Measurements from ENCODE around the gene CCDC106. TPM values are rescaled to one million over a fixed set of nuclear protein-coding genes. Genes with fewer than 3 reads are reported as not detected.

Gene CCDC106
- total RNA-seq, 1 experiment from 2014 or later: 2.3 TPM

- no peak for DNase-seq (ENCODE audit: extremely low read depth, low read depth)
These were observed 45.4 kb downstream of the CCDC106 start for GRCh38 chr19:55693336-55693974.

DNA sequence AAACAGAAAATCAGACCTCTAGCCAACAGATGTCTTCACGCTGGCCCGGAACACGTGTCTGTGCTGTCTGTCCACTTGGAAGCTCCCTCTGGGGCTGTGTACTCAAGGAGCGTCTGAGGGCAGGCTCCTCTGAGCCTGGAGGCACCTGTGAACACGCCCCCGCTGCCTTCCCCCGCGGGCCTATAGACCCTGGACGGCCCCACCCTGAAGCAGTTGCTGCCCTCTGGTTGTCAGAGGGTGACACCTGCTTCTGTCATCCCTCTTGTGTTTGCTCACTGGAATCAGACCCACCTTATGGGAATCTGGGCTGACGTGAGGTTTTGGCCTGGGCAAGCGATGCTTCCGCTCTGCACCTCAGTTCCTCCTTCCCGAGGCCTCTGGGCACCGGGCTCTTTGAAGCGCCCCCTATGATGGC lies 46.2 kb downstream of the CCDC106 start:
- DNase-seq (ENCODE audit: extremely low read depth, low read depth): no peak

GRCh38 chr19:55694656-55695491 lies 46.9 kb downstream of the CCDC106 start:
- no peak for DNase-seq (ENCODE audit: extremely low read depth, low read depth)

GRCh38 chr19:55695511-55696290 lies 47.7 kb downstream of the CCDC106 start:
- DNase-seq (ENCODE audit: extremely low read depth, low read depth): no peak

DNA sequence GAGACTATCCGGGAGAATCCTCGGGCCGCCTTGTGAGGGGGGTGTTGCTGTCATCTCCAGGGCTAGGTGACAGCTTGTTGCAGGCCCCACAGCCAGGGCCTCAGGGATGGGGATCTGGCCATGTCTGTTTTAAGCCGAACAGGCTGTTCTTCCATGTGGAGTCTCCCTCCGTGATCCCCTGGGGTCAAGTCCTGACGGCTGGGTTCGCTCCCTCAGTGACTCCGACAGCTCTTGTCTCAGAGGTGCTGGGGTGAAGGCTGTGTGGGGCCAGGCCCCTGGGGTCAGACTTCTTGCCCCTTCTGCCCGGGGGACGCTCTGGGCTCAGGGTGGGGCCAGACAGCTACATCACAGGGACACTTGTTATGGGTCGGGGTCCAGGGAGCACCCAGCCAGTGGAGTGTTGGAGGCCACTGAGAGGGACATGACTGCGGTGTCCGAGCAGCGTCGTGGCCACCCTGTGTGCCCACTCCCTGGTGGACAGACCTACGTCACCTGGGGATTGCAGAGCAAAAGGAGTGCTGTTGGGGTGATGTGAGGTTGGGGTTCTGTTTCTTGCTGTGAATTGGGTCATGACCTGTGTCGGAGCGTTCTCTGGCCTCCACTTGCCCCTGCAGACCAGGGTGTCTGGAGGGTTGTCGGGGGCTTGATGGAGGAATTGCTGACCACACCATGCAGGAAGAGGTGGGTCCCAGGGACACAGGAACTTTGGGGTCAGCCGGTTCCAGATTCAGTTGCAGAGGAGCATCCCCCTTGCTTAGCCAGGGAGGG lies 48.5 kb downstream of the CCDC106 start:
- no peak for DNase-seq (ENCODE audit: extremely low read depth, low read depth)

DNA sequence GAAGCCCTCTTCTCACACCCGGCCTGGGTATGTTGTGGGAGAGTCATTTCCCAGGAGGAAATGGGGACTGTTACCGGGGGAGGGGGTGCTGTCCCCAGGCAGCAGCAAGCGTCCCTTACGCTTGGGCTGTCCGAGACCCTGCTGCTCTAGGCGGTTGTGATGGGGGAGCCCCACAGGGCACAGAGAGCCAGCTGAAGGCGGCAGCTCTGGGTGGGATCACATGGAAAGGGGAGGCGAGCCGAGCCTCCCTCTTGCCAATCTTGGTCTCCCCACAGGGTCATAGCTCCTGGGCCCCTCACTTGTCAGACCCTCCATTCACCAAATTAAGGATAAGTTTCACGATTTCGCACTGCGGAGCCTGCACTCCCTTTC lies 49.0 kb downstream of the CCDC106 start:
- DNase-seq (ENCODE audit: extremely low read depth, low read depth): no peak

- DNase-seq (ENCODE audit: extremely low read depth, low read depth): no peak
These were observed 49.7 kb downstream of the CCDC106 start for GRCh38 chr19:55697698-55698097.

- DNase-seq (ENCODE audit: extremely low read depth, low read depth): no peak
These were observed 50.2 kb downstream of the CCDC106 start for GRCh38 chr19:55698256-55698655.

DNA sequence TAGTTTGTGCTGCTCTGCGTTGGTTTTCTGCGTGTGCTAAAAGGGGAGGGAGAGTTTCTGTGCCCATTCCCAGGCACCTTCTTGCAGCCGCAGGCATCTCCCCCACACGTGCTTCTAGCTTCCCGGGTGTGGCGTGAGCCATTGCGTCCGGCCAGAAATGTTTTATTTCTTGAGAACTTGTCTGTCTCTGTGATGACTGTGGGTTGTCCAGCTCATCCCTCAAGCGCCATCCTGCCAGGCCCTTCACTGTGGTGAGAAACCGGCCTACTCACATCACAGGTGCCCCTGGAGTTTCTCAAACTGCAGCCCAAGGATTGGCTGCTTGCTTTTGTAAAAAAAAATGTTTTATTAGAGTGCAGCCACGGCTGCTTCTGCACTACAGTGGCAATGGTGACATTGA lies 51.2 kb downstream of the CCDC106 start:
- DNase-seq (ENCODE audit: extremely low read depth, low read depth): no peak

DNA sequence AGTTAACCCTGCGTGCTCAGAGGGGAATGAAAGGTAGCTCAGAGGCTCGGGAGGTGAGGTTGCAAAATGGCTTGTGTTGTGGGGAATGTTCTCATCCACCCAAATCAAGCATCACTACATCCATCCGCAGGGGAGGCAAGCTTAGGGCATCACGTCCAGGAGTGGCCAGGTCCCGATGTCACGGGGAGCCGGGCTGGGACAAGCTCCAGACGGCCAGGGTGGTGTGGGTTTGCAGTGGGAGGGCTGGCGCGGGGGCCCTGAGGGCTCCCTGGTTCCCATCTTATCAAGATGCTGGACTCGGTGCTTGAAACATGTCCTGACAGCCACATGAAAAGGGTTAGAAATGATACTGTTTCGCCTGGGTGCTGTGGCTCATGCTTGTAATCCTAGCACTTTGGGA lies 52.8 kb downstream of the CCDC106 start:
- DNase-seq (ENCODE audit: extremely low read depth, low read depth): no peak

DNA sequence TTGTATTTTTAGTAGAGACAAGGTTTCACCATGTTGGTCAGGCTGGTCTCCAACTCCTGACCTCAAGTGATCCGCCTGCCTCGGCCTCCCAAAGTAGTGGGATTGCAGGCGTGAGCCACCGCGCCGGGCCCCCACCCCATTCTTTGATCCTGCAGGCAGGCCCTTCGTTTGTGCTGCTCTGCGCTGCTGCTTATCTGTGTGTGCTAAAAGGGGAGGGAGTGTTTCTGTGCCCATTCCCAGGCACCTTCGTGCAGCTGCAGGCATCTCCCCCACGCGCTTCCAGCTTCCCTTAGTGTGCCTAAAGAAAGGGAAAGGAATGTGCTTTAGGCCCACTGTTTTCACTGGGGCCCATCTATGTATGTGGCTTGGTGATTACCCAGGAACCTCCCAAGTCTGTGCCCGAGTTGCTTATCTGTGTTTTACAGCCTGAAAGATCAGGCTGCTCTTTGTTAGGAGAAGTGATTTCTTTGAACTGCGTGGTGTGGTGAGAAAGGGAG lies 54.2 kb downstream of the CCDC106 start:
- no peak for DNase-seq (ENCODE audit: extremely low read depth, low read depth)

Other genes with a start within 250 kb of the CCDC106 start
- 369 and 378 TPM in 2 replicates for gene UBE2S, start 240.4 kb upstream of the CCDC106 start, total RNA-seq (2014; rRNA removed; shearing (Covaris generic))
- gene SHISA7, start 204.9 kb upstream of the CCDC106 start, total RNA-seq (2014; rRNA removed; shearing (Covaris generic)): not detected in 2 replicates
- 33.9 and 39.6 TPM in 2 replicates for gene ISOC2, start 186.6 kb upstream of the CCDC106 start, total RNA-seq (2014; rRNA removed; shearing (Covaris generic))
- not detected in 2 replicates for gene C19orf85, start 183.5 kb upstream of the CCDC106 start, total RNA-seq (2014; rRNA removed; shearing (Covaris generic))
- 2.1 and 6.1 TPM in 2 replicates for gene ZNF628, start 171.6 kb upstream of the CCDC106 start, total RNA-seq (2014; rRNA removed; shearing (Covaris generic))
- gene NAT14, start 163.0 kb upstream of the CCDC106 start, total RNA-seq (2014; rRNA removed; shearing (Covaris generic)): 3.9 and 4.5 TPM in 2 replicates
- 0.07 TPM in 1 of 2 replicates, not detected in the other for gene SSC5D, start 159.8 kb upstream of the CCDC106 start, total RNA-seq (2014; rRNA removed; shearing (Covaris generic))
- not detected in 2 replicates for gene SBK2, start 111.1 kb upstream of the CCDC106 start, total RNA-seq (2014; rRNA removed; shearing (Covaris generic))
- gene SBK3, start 102.7 kb upstream of the CCDC106 start, total RNA-seq (2014; rRNA removed; shearing (Covaris generic)): 0.32 TPM in 1 of 2 replicates, not detected in the other
- gene ZNF579, start 67.4 kb upstream of the CCDC106 start, total RNA-seq (2014; rRNA removed; shearing (Covaris generic)): 2.1 and 3.2 TPM in 2 replicates
- 3.6 and 5.0 TPM in 2 replicates for gene FIZ1, start 48.7 kb upstream of the CCDC106 start, total RNA-seq (2014; rRNA removed; shearing (Covaris generic))
- 15.9 and 16.5 TPM in 2 replicates for gene ZNF524, start 47.9 kb upstream of the CCDC106 start, total RNA-seq (2014; rRNA removed; shearing (Covaris generic))
- gene ZNF865, start 42.6 kb upstream of the CCDC106 start, total RNA-seq (2014; rRNA removed; shearing (Covaris generic)): 1.1 and 1.3 TPM in 2 replicates
- gene ZNF784, start 23.6 kb upstream of the CCDC106 start, total RNA-seq (2014; rRNA removed; shearing (Covaris generic)): 2.1 and 2.2 TPM in 2 replicates
- gene ZNF580, start 7.2 kb upstream of the CCDC106 start, total RNA-seq (2014; rRNA removed; shearing (Covaris generic)): 8.9 and 13.6 TPM in 2 replicates
- gene ZNF581, start 4.6 kb upstream of the CCDC106 start, total RNA-seq (2014; rRNA removed; shearing (Covaris generic)): 12.3 and 13.6 TPM in 2 replicates
- gene U2AF2, start 6.8 kb downstream of the CCDC106 start, total RNA-seq (2014; rRNA removed; shearing (Covaris generic)): 68.3 and 72.4 TPM in 2 replicates
- 32.8 and 35.9 TPM in 2 replicates for gene EPN1, start 27.0 kb downstream of the CCDC106 start, total RNA-seq (2014; rRNA removed; shearing (Covaris generic))
- not detected in 2 replicates for gene NLRP9, start 90.2 kb downstream of the CCDC106 start, total RNA-seq (2014; rRNA removed; shearing (Covaris generic))
- not detected in 2 replicates for gene RFPL4A, start 110.9 kb downstream of the CCDC106 start, total RNA-seq (2014; rRNA removed; shearing (Covaris generic))
- gene RFPL4AL1, start 120.9 kb downstream of the CCDC106 start, total RNA-seq (2014; rRNA removed; shearing (Covaris generic)): not detected in 2 replicates
- gene NLRP11, start 183.8 kb downstream of the CCDC106 start, total RNA-seq (2014; rRNA removed; shearing (Covaris generic)): not detected in 2 replicates
- not detected in 2 replicates for gene NLRP4, start 188.3 kb downstream of the CCDC106 start, total RNA-seq (2014; rRNA removed; shearing (Covaris generic))